Loucy (cell line): ENCODE data around the gene COL9A1.
"Not testable (repeated sequence)": the region's sequence is repeated elsewhere in the genome, so short reads cannot be mapped to it uniquely, and the experiment has no call there.

ENCODE experiments used
- H2AFZ ChIP-seq: fragments of 200-600 bp; sonication (generic); 2 replicates; pipeline ENCODE4 v1.6.0; 2016; ENCODE audit warnings: antibody characterized with exemption, mild to moderate bottlenecking, low read length, moderate library complexity
- H3F3A ChIP-seq: fragments of 200-600 bp; 2 replicates; pipeline ENCODE4 v1.6.0; 2016; ENCODE audit warnings: antibody characterized with exemption, low read depth, mild to moderate bottlenecking
- H3K27me3 ChIP-seq: fragments of 200-600 bp; sonication (generic); 2 replicates; pipeline ENCODE4 v1.6.1; 2014; ENCODE audit warnings: low read length, mild to moderate bottlenecking; ENCODE audit not compliant: insufficient read depth, poor library complexity, severe bottlenecking
- H3K36me3 ChIP-seq: fragments of 200-600 bp; sonication (generic); 2 replicates; pipeline ENCODE4 v1.6.1; 2016; ENCODE audit warnings: low read length; ENCODE audit not compliant: insufficient read depth
- H3K4me1 ChIP-seq: fragments of 200-600 bp; sonication (generic); 2 replicates; pipeline ENCODE4 v1.5.1; 2014; ENCODE audit warnings: low read length, mild to moderate bottlenecking; ENCODE audit not compliant: insufficient read depth, poor library complexity, severe bottlenecking
- H3K4me2 ChIP-seq: fragments of 200-600 bp; sonication (generic); 2 replicates; pipeline ENCODE4 v1.6.0; 2014; ENCODE audit warnings: antibody characterized with exemption, low read length, low read depth, mild to moderate bottlenecking; ENCODE audit not compliant: poor library complexity, severe bottlenecking
- H3K4me3 ChIP-seq: fragments of 200-600 bp; sonication (generic); 2 replicates; pipeline ENCODE4 v1.5.1; 2014; ENCODE audit warnings: low read length, mild to moderate bottlenecking, mixed read lengths; ENCODE audit not compliant: poor library complexity, severe bottlenecking
- H3K79me2 ChIP-seq: fragments of 200-600 bp; sonication (generic); 2 replicates; pipeline ENCODE4 v1.6.1; 2014; ENCODE audit warnings: low read length; ENCODE audit not compliant: insufficient read depth
- H3K9ac ChIP-seq: fragments of 200-600 bp; sonication (generic); 2 replicates; pipeline ENCODE4 v1.6.0; 2014; ENCODE audit warnings: mild to moderate bottlenecking, low read depth, low read length, moderate library complexity; ENCODE audit not compliant: poor library complexity, severe bottlenecking
- H3K9me2 ChIP-seq: fragments of 200-600 bp; sonication (generic); replicated peaks from 2 replicates; pipeline ENCODE4 v1.6.1; 2016; ENCODE audit warnings: low read depth, low read length, mixed read lengths
- H3K9me3 ChIP-seq: fragments of 200-600 bp; sonication (generic); 2 replicates; pipeline ENCODE4 v1.6.1; 2014; ENCODE audit warnings: mild to moderate bottlenecking, antibody characterized with exemption, low read length, low read depth; ENCODE audit not compliant: insufficient read depth
- H4K20me1 ChIP-seq: fragments of 200-600 bp; sonication (generic); 2 replicates; pipeline ENCODE4 v1.6.0; 2014; ENCODE audit warnings: antibody characterized with exemption, low read length, mild to moderate bottlenecking; ENCODE audit not compliant: insufficient read depth, poor library complexity, severe bottlenecking
- EZH2phosphoT487 ChIP-seq: fragments of 200-600 bp; IDR thresholded peaks from 2 replicates; pipeline ENCODE4 v1.6.1; 2018; ENCODE audit warnings: antibody characterized with exemption, mild to moderate bottlenecking, moderate library complexity, borderline replicate concordance
- TF ChIP-seq, protein P1 (sequence below): fragments of 200-600 bp; sonication (generic); conservative IDR thresholded peaks from 2 replicates; pipeline ENCODE4 v1.5.1; 2014; ENCODE audit warnings: mild to moderate bottlenecking, antibody characterized with exemption, low read length

COL9A1 gene

DNA sequence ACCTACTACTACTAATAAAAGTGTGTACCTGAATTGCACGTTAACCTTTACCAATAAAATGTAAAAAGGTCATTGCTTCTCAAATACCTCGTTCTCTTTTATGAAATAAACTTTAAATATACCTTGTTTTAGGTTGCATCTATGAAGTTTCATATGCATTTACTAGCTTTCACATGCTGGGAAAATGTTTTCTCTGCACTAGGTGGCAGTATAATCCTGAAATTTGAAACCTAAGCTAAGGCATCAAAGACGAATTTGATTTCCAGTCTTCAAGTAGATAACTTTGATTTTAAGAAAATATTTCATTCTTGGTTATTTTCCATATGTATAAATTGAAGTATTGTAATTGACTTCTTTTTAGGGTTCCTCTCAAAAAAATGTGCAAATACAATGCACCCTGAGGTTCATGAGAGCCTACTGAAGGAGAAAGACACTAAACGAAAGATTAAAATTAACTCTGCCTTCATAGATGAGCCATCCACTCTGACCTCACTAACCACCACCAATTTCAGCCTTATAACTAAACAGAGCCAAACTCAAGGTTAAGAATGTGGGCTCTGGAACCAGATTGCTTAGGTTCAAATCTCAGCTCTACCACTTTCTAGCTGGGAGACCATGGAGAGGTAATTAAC lies 7.3 kb upstream of the COL9A1 start:
- no peak overlapping the region for H3K4me2 ChIP-seq
- no peaks in the 10 kb centered on the region for H3K9me3 ChIP-seq
- no peak overlapping the region for H3K4me3 ChIP-seq
- no peak overlapping the region for H2AFZ ChIP-seq
- H3K27me3 ChIP-seq: no peaks in the 10 kb centered on the region
- H3F3A ChIP-seq: no peaks in the 10 kb centered on the region
- H3K4me1 ChIP-seq: peaks cover 19% of the 10 kb centered on the region
- TF ChIP-seq EZH2phosphoT487: no peak
- TF ChIP-seq, protein P1, sequence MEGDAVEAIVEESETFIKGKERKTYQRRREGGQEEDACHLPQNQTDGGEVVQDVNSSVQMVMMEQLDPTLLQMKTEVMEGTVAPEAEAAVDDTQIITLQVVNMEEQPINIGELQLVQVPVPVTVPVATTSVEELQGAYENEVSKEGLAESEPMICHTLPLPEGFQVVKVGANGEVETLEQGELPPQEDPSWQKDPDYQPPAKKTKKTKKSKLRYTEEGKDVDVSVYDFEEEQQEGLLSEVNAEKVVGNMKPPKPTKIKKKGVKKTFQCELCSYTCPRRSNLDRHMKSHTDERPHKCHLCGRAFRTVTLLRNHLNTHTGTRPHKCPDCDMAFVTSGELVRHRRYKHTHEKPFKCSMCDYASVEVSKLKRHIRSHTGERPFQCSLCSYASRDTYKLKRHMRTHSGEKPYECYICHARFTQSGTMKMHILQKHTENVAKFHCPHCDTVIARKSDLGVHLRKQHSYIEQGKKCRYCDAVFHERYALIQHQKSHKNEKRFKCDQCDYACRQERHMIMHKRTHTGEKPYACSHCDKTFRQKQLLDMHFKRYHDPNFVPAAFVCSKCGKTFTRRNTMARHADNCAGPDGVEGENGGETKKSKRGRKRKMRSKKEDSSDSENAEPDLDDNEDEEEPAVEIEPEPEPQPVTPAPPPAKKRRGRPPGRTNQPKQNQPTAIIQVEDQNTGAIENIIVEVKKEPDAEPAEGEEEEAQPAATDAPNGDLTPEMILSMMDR: peak; percentile 82
- no peak overlapping the region for H3K9ac ChIP-seq
- no peaks in the 10 kb centered on the region for H4K20me1 ChIP-seq
- H3K79me2 ChIP-seq: no peaks in the 10 kb centered on the region
- no peaks in the 10 kb centered on the region for H3K36me3 ChIP-seq
- H3K9me2 ChIP-seq: no peaks in the 10 kb centered on the region

DNA sequence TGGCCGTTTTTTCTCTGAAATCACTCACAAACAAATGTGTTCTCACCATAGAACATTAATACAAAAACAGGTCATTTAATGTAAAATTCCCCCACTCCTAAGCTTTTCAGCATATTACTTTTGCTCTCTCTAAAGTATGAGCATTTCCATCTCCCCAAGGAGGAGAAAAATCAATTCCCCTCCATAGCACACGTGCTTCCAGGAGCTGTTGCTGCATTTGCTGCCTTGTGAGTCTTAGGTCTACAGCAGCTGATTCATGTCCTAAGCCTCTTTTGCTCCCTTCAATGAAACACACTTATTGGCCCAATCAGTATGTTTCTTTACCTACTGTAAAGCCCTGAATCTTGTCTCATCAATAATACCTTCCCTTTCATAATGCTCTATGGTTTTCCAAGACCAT lies 6.4 kb upstream of the COL9A1 start:
- H3F3A ChIP-seq: no peaks in the 10 kb centered on the region
- no peak overlapping the region for H3K9ac ChIP-seq
- H4K20me1 ChIP-seq: no peaks in the 10 kb centered on the region
- no peaks in the 10 kb centered on the region for H3K79me2 ChIP-seq
- H3K4me1 ChIP-seq: peaks cover 19% of the 10 kb centered on the region
- no peaks in the 10 kb centered on the region for H3K36me3 ChIP-seq
- no peaks in the 10 kb centered on the region for H3K9me3 ChIP-seq
- H3K27me3 ChIP-seq: no peaks in the 10 kb centered on the region
- H2AFZ ChIP-seq: no peak overlapping the region
- no peaks in the 10 kb centered on the region for H3K9me2 ChIP-seq
- H3K4me2 ChIP-seq: no peak overlapping the region
- no peak for TF ChIP-seq EZH2phosphoT487
- TF ChIP-seq, protein P1: no peak
- no peak overlapping the region for H3K4me3 ChIP-seq

DNA sequence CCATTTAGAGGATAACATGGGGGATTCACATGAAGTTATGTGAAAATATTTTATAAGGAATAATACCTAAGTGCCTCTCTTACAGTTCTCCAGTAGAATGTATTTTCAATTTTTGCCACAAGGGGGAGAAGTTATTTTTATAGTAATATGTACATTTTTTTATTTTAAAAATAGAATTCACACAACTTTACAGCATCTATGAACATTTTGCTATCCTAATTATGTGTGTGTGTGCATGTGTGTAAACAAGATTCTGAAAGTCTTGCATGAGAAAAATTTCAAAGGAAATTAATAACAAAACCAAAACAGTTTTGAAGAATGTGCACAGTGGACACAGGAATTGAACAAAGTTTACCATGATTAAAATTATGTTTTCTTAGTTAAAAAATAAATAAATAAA lies 5.3 kb upstream of the COL9A1 start:
- H3F3A ChIP-seq: not testable (repeated sequence)

DNA sequence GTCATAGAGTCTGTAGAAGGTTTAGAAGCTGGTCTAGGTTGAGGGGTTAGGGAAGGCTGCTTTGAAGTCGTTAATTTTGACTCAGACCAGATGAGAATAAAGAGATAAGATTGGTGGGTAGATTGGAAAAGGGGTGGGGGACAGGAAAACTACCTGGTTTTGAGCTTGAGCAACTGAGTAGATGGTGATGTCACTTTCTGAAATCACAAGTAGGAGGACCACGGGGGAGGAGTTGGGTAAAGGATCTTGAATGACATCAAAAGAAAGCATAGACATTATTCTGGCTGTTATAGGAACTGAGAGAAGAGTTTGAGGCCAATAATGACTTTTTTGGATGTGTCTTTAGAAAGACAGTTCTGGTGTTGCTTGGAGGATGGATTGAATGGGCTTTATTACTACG lies 4.1 kb upstream of the COL9A1 start:
- Histone ChIP-seq H2AFZ (no peak overlapping the region), H4K20me1 (no peaks in the 10 kb centered on the region), H3K9ac (no peak overlapping the region), H3K36me3 (no peaks in the 10 kb centered on the region), H3F3A (no peaks in the 10 kb centered on the region), H3K4me3 (no peak overlapping the region), H3K9me3 (no peaks in the 10 kb centered on the region), H3K4me1 (peaks cover 6% of the 10 kb centered on the region), H3K79me2 (no peaks in the 10 kb centered on the region), H3K9me2 (no peaks in the 10 kb centered on the region), H3K27me3 (no peaks in the 10 kb centered on the region), H3K4me2 (no peak overlapping the region)
- TF ChIP-seq, protein P1: no peak
- no peak for TF ChIP-seq EZH2phosphoT487

More for the DNA sequence above, 5.3 kb upstream of the COL9A1 start:
- not testable (repeated sequence) for H3K9me3 ChIP-seq, H3K9me2 ChIP-seq, H3K79me2 ChIP-seq, H2AFZ ChIP-seq, H3K27me3 ChIP-seq, H3K36me3 ChIP-seq, H3K4me3 ChIP-seq, H3K9ac ChIP-seq, H3K4me2 ChIP-seq, H4K20me1 ChIP-seq
- H3K4me1 ChIP-seq: peaks cover 15% of the 10 kb centered on the region
